Stomach (tissue), 4 donors: ENCODE data around the gene GPRIN1.

Experiments
- EP300 ChIP-seq: sonication (generic); formaldehyde crosslinking; IDR thresholded peaks from one replicate; pipeline ENCODE4 v1.6.1; 2017; ENCODE audit warnings: antibody characterized with exemption
- POLR2A ChIP-seq, 4 donors: fragments of 450-650 bp; IDR thresholded peaks; one replicate each; pipeline ENCODE4 v1.6.1; 2016; ENCODE audit warnings: antibody characterized with exemption in 4 of 4, control low read depth in 2 of 4, mild to moderate bottlenecking in 1 of 4, moderate library complexity in 1 of 4
- TF ChIP-seq, protein P1 (sequence below), 7 experiments: fragments of 450-650 bp in 4 of 7; fragments of 200-600 bp in 3 of 7; sonication (generic) in 3 of 7; IDR thresholded peaks; one replicate each; pipeline ENCODE4 v1.5.1; 2016 to 2019; ENCODE audit warnings: antibody characterized with exemption in 7 of 7, control low read depth in 2 of 7, mild to moderate bottlenecking in 1 of 7

DNA sequence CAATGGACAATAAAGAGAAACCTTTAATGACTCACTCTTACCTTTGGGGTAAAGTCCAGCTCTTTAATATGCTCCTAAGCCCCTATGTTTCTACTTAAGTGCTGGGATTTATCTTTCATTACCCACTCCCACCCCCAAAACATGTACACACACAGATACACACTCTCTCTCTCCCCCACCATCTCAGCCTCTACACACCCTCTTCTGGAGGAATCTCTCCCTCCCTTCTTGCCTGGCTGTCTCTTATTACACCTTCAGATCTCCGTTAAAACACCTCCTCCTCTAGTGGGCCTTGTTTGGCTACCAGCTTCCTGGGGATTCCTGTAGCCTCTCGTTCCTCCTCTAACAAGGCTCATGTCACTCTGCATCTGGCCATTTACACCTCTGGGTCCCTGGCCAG is 6.9 kb downstream of the GPRIN1 start:
- no peak for TF ChIP-seq POLR2A (IDR thresholded peaks at IDR 0.05)
- TF ChIP-seq, protein P1, sequence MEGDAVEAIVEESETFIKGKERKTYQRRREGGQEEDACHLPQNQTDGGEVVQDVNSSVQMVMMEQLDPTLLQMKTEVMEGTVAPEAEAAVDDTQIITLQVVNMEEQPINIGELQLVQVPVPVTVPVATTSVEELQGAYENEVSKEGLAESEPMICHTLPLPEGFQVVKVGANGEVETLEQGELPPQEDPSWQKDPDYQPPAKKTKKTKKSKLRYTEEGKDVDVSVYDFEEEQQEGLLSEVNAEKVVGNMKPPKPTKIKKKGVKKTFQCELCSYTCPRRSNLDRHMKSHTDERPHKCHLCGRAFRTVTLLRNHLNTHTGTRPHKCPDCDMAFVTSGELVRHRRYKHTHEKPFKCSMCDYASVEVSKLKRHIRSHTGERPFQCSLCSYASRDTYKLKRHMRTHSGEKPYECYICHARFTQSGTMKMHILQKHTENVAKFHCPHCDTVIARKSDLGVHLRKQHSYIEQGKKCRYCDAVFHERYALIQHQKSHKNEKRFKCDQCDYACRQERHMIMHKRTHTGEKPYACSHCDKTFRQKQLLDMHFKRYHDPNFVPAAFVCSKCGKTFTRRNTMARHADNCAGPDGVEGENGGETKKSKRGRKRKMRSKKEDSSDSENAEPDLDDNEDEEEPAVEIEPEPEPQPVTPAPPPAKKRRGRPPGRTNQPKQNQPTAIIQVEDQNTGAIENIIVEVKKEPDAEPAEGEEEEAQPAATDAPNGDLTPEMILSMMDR (IDR thresholded peaks at IDR 0.05): no peak
- TF ChIP-seq EP300: no peak
